GM18505 (cell line): Measurements from ENCODE around the gene THEMIS.

ENCODE experiments used
- ATAC-seq: cut with Tn5 transposase; IDR thresholded peaks from one replicate; pipeline ENCODE4 v1.9.1; 2021; ENCODE audit not compliant: unreplicated experiment
- POLR2A ChIP-seq: IDR thresholded peaks from 4 replicates; pipeline ENCODE4 v1.6.1; 2011; ENCODE audit warnings: borderline replicate concordance; ENCODE audit not compliant: insufficient read depth, insufficient read length; ENCODE audit errors: extremely low read depth

THEMIS gene

GRCh38 chr6:127858727-127859391 lies 42.0 kb downstream of the THEMIS start:
- no peak for TF ChIP-seq POLR2A

GRCh38 chr6:127857051-127857637 lies 43.7 kb downstream of the THEMIS start:
- no peak for TF ChIP-seq POLR2A
- ATAC-seq: no peak

More at GRCh38 chr6:127858727-127859391, 42.0 kb downstream of the THEMIS start:
- no peak for ATAC-seq

- no peak for TF ChIP-seq POLR2A
- no peak for ATAC-seq
These were observed 45.2 kb downstream of the THEMIS start for GRCh38 chr6:127855542-127856159.

- ATAC-seq: no peak
These were observed 46.8 kb downstream of the THEMIS start for GRCh38 chr6:127854009-127854408.

GRCh38 chr6:127851197-127851596 lies 49.7 kb downstream of the THEMIS start:
- TF ChIP-seq POLR2A: no peak
- ATAC-seq: no peak

More at GRCh38 chr6:127854009-127854408, 46.8 kb downstream of the THEMIS start:
- no peak for TF ChIP-seq POLR2A

- TF ChIP-seq POLR2A: no peak
- no peak for ATAC-seq
These were observed 55.6 kb downstream of the THEMIS start for GRCh38 chr6:127845242-127845641.

GRCh38 chr6:127844529-127844928 lies 56.3 kb downstream of the THEMIS start:
- ATAC-seq: no peak
- TF ChIP-seq POLR2A: no peak

GRCh38 chr6:127843582-127843981 lies 57.3 kb downstream of the THEMIS start:
- no peak for ATAC-seq
- TF ChIP-seq POLR2A: no peak

- ATAC-seq: no peak
- no peak for TF ChIP-seq POLR2A
These were observed 58.3 kb downstream of the THEMIS start for GRCh38 chr6:127842562-127842961.

- no peak for TF ChIP-seq POLR2A
- no peak for ATAC-seq
These were observed 59.0 kb downstream of the THEMIS start for GRCh38 chr6:127841811-127842210.

- no peak for ATAC-seq
- TF ChIP-seq POLR2A: no peak
These were observed 66.7 kb downstream of the THEMIS start for GRCh38 chr6:127834136-127834535.

GRCh38 chr6:127833336-127833735 lies 67.5 kb downstream of the THEMIS start:
- TF ChIP-seq POLR2A: no peak
- ATAC-seq: no peak

- no peak for TF ChIP-seq POLR2A
- no peak for ATAC-seq
These were observed 68.5 kb downstream of the THEMIS start for GRCh38 chr6:127832381-127832780.

- ATAC-seq: no peak
- TF ChIP-seq POLR2A: no peak
These were observed 76.8 kb downstream of the THEMIS start for GRCh38 chr6:127824061-127824460.
